ENCODE data around the gene EIF2B4. TPM values are rescaled to one million over a fixed set of nuclear protein-coding genes. Genes with fewer than 3 reads are reported as not detected.

The EIF2B4 gene
- total and polyA plus RNA-seq, 2 of the 13 experiments (the other 11 are each of a cell fraction or from before 2014, with no cell fraction given), result 91.5 to 96.4 TPM

DNA sequence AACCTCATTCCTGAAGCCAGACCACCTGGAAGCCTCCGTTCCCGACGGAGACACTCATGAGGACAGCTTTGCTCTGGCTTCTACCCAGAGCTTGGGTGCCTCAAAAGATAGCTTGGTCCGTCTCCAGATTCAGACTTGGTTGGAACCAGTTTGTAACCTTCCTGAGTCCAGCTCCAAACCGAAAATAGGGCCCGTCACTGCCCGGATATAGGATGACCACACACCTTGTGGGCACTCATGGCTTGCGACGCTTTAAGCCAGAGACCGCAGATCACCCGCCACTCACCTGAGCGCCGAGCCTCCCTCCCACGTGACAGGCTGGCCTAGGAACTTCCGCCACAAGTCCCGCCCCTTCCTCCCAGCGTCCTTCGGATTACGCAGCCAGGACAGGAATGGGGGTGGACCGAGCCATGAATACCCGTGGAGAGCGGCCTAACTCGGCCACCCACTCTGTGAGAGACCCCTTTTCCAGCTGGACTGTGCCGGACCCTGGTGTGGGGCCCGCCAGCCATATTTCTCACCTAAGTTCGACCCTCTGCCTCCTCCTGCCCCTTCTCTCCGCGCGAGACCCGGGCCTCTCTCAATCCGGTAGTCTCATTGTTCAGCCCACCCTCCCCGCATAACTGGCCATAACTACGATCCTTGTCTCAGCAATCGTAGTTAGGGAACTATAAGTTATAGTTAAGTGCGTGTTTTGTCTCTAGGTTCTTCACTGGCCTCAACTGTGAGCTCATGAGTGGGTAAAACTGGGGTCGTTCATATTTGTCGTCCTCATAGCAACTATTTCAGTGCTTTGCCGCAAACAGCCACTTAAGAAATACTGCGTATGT, 47.2 kb downstream of the EIF2B4 start, which contains the start of gene MPV17 (continued):
- TF ChIP-seq GTF3A (CRISPR knock-in tag; conservative IDR thresholded peaks at IDR 0.05) (no peak), ZNF543 (CRISPR knock-in tag; IDR thresholded peaks at IDR 0.05) (peak; percentile 79; the same call in 1 of the 2 replicates), ZNF446 (CRISPR knock-in tag; IDR thresholded peaks at IDR 0.05) (no peak), RARA (CRISPR knock-in tag; IDR thresholded peaks at IDR 0.05) (peak; percentile 18), ZNF317 (CRISPR knock-in tag; IDR thresholded peaks at IDR 0.05) (peak; percentile 83), RFX3 (CRISPR knock-in tag; IDR thresholded peaks at IDR 0.05) (0 out of 2 replicates have a peak, but pooled peaks have one; percentile 19), HCFC1 (IDR thresholded peaks at IDR 0.05; ENCODE audit: low read depth, low read length) (peak; percentile 54), PCBP2 (optimal IDR thresholded peaks at IDR 0.05; ENCODE audit: low read depth, low read length, poor library complexity, severe bottlenecking) (no peak), KDM6A (CRISPR knock-in tag; IDR thresholded peaks at IDR 0.05; ENCODE audit: low read depth) (peak; percentile 45), ZKSCAN1 (IDR thresholded peaks at IDR 0.05; ENCODE audit: low read length) (no peak), SYNCRIP (IDR thresholded peaks at IDR 0.05; ENCODE audit: insufficient read depth, low read depth, low read length) (no peak), ZNF180 (CRISPR knock-in tag; IDR thresholded peaks at IDR 0.05; ENCODE audit: borderline replicate concordance, low read depth) (peak; percentile 86; the same call in 1 of the 2 replicates), NR1H2 (CRISPR knock-in tag; IDR thresholded peaks at IDR 0.05; ENCODE audit: borderline replicate concordance, low read depth) (no peak), KDM1A (CRISPR knock-in tag; IDR thresholded peaks at IDR 0.05) (no peak), ZNF484 (CRISPR knock-in tag; IDR thresholded peaks at IDR 0.05; ENCODE audit: borderline replicate concordance, low read depth) (no peak), NFYB (CRISPR knock-in tag; IDR thresholded peaks at IDR 0.05) (peak; percentile 64), FOXM1 (CRISPR knock-in tag; IDR thresholded peaks at IDR 0.05) (no peak), SRY (CRISPR knock-in tag; IDR thresholded peaks at IDR 0.05) (peak; percentile 33; the same call in 1 of the 2 replicates)
- TF ChIP-seq, protein P1, sequence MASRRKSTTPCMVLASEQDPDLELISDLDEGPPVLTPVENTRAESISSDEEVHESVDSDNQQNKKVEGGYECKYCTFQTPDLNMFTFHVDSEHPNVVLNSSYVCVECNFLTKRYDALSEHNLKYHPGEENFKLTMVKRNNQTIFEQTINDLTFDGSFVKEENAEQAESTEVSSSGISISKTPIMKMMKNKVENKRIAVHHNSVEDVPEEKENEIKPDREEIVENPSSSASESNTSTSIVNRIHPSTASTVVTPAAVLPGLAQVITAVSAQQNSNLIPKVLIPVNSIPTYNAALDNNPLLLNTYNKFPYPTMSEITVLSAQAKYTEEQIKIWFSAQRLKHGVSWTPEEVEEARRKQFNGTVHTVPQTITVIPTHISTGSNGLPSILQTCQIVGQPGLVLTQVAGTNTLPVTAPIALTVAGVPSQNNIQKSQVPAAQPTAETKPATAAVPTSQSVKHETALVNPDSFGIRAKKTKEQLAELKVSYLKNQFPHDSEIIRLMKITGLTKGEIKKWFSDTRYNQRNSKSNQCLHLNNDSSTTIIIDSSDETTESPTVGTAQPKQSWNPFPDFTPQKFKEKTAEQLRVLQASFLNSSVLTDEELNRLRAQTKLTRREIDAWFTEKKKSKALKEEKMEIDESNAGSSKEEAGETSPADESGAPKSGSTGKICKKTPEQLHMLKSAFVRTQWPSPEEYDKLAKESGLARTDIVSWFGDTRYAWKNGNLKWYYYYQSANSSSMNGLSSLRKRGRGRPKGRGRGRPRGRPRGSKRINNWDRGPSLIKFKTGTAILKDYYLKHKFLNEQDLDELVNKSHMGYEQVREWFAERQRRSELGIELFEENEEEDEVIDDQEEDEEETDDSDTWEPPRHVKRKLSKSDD (CRISPR knock-in tag; IDR thresholded peaks at IDR 0.05; ENCODE audit: low read depth), result peak; percentile 75; the same call in 1 of the 2 replicates
- TF ChIP-seq, protein P2, sequence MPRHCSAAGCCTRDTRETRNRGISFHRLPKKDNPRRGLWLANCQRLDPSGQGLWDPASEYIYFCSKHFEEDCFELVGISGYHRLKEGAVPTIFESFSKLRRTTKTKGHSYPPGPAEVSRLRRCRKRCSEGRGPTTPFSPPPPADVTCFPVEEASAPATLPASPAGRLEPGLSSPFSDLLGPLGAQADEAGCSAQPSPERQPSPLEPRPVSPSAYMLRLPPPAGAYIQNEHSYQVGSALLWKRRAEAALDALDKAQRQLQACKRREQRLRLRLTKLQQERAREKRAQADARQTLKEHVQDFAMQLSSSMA (CRISPR knock-in tag; IDR thresholded peaks at IDR 0.05), result no peak; the same call in 1 of the 2 replicates
- TF ChIP-seq, protein P3, sequence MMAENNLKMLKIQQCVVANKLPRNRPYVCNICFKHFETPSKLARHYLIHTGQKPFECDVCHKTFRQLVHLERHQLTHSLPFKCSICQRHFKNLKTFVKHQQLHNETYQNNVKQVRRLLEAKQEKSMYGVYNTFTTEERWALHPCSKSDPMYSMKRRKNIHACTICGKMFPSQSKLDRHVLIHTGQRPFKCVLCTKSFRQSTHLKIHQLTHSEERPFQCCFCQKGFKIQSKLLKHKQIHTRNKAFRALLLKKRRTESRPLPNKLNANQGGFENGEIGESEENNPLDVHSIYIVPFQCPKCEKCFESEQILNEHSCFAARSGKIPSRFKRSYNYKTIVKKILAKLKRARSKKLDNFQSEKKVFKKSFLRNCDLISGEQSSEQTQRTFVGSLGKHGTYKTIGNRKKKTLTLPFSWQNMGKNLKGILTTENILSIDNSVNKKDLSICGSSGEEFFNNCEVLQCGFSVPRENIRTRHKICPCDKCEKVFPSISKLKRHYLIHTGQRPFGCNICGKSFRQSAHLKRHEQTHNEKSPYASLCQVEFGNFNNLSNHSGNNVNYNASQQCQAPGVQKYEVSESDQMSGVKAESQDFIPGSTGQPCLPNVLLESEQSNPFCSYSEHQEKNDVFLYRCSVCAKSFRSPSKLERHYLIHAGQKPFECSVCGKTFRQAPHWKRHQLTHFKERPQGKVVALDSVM (CRISPR knock-in tag; IDR thresholded peaks at IDR 0.05), result no peak
- TF ChIP-seq, protein P4, sequence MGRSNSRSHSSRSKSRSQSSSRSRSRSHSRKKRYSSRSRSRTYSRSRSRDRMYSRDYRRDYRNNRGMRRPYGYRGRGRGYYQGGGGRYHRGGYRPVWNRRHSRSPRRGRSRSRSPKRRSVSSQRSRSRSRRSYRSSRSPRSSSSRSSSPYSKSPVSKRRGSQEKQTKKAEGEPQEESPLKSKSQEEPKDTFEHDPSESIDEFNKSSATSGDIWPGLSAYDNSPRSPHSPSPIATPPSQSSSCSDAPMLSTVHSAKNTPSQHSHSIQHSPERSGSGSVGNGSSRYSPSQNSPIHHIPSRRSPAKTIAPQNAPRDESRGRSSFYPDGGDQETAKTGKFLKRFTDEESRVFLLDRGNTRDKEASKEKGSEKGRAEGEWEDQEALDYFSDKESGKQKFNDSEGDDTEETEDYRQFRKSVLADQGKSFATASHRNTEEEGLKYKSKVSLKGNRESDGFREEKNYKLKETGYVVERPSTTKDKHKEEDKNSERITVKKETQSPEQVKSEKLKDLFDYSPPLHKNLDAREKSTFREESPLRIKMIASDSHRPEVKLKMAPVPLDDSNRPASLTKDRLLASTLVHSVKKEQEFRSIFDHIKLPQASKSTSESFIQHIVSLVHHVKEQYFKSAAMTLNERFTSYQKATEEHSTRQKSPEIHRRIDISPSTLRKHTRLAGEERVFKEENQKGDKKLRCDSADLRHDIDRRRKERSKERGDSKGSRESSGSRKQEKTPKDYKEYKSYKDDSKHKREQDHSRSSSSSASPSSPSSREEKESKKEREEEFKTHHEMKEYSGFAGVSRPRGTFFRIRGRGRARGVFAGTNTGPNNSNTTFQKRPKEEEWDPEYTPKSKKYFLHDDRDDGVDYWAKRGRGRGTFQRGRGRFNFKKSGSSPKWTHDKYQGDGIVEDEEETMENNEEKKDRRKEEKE (IDR thresholded peaks at IDR 0.05), result no peak
